Activated naive CD8-positive, alpha-beta T cell treated with anti-CD3 and anti-CD28 coated beads for 36 hours (primary cell): Measurements from ENCODE around the gene HIRA. TPM values are rescaled to one million over a fixed set of nuclear protein-coding genes. Genes with fewer than 3 reads are reported as not detected.
"Not testable (repeated sequence)": the region's sequence is repeated elsewhere in the genome, so short reads cannot be mapped to it uniquely, and the experiment has no call there.

Experiments
- DNase-seq: peaks from one replicate; pipeline ENCODE4 v3.0.0; 2021
- H3K27ac Mint-ChIP-seq: one replicate; pipeline ENCODE4 v1.8.0; 2022; ENCODE audit warnings: mild to moderate bottlenecking, moderate library complexity, mixed read lengths
- H3K27me3 Mint-ChIP-seq: one replicate; pipeline ENCODE4 v1.8.0; 2022; ENCODE audit warnings: mild to moderate bottlenecking, mixed read lengths
- H3K36me3 Mint-ChIP-seq: one replicate; pipeline ENCODE4 v1.8.0; 2021; ENCODE audit warnings: mild to moderate bottlenecking, mixed read lengths
- H3K4me1 Mint-ChIP-seq: one replicate; pipeline ENCODE4 v1.8.0; 2021; ENCODE audit warnings: mixed read lengths
- H3K4me3 Mint-ChIP-seq: one replicate; pipeline ENCODE4 v1.8.0; 2022; ENCODE audit warnings: mild to moderate bottlenecking, moderate library complexity, mixed read lengths
- H3K9me3 Mint-ChIP-seq: one replicate; pipeline ENCODE4 v1.8.0; 2022; ENCODE audit warnings: mixed read lengths
- total RNA-seq, 2 experiments: library from RNA; stranded (reverse); gene quantifications; one replicate each; pipeline ENCODE4 v1.2.3, GENCODE V29; 2021

HIRA gene
- total RNA-seq, 2 experiments from 2014 or later, result 42.9 to 47.6 TPM

GRCh38 chr22:19374410-19374809 lies 57.1 kb downstream of the HIRA start:
- Mint-ChIP-seq H3K36me3 (peaks cover 4% of the 10 kb centered on the region), H3K27me3 (no peaks in the 10 kb centered on the region), H3K4me3 (no peak overlapping the region), H3K9me3 (no peaks in the 10 kb centered on the region), H3K4me1 (no peaks in the 10 kb centered on the region), H3K27ac (no peak overlapping the region)
- DNase-seq, result no peak

GRCh38 chr22:19373450-19373849 lies 58.1 kb downstream of the HIRA start:
- no peak for DNase-seq
- Mint-ChIP-seq H3K4me3 (no peak overlapping the region), H3K4me1 (no peaks in the 10 kb centered on the region), H3K27me3 (no peaks in the 10 kb centered on the region), H3K36me3 (peaks cover 4% of the 10 kb centered on the region), H3K27ac (no peak overlapping the region), H3K9me3 (no peaks in the 10 kb centered on the region)

DNA sequence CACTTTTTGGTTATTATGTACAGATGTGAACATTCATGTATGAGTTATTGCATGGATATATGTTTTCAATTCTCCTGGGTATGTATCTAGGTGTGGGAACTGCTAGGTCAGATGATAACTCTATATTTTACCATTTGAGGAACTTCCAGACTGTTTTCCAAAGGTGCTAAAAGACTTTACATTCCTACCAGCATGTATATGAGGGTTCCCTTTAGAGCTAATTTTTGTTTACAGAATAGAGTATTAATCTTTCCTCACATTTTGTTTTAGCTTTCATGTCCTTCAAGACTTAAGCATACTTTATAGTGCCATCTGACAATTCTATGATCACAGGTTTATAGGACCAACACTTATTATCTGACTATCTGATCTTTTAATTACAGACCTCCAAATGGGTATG lies 59.6 kb downstream of the HIRA start:
- H3K4me1 Mint-ChIP-seq, result no peaks in the 10 kb centered on the region
- no peak for DNase-seq
- no peak overlapping the region for H3K4me3 Mint-ChIP-seq
- H3K27ac Mint-ChIP-seq, result no peak overlapping the region
- H3K27me3 Mint-ChIP-seq, result no peaks in the 10 kb centered on the region
- peaks cover 4% of the 10 kb centered on the region for H3K36me3 Mint-ChIP-seq
- no peaks in the 10 kb centered on the region for H3K9me3 Mint-ChIP-seq

GRCh38 chr22:19368876-19369275 lies 62.7 kb downstream of the HIRA start:
- no peak for DNase-seq
- no peak overlapping the region for H3K27ac Mint-ChIP-seq
- H3K36me3 Mint-ChIP-seq, result peaks cover 3% of the 10 kb centered on the region
- no peaks in the 10 kb centered on the region for H3K9me3 Mint-ChIP-seq
- H3K27me3 Mint-ChIP-seq, result no peaks in the 10 kb centered on the region
- no peaks in the 10 kb centered on the region for H3K4me1 Mint-ChIP-seq
- H3K4me3 Mint-ChIP-seq, result no peak overlapping the region

- no peak for DNase-seq
- no peaks in the 10 kb centered on the region for H3K27me3 Mint-ChIP-seq
- H3K4me1 Mint-ChIP-seq, result no peaks in the 10 kb centered on the region
- H3K9me3 Mint-ChIP-seq, result no peaks in the 10 kb centered on the region
- peaks cover 3% of the 10 kb centered on the region for H3K36me3 Mint-ChIP-seq
- H3K27ac Mint-ChIP-seq, result peak overlapping the region; percentile 6
- H3K4me3 Mint-ChIP-seq, result no peak overlapping the region
Measured at GRCh38 chr22:19367763-19368367, 63.7 kb downstream of the HIRA start.

- not testable (repeated sequence) for H3K4me3 Mint-ChIP-seq, H3K4me1 Mint-ChIP-seq, H3K9me3 Mint-ChIP-seq, H3K27me3 Mint-ChIP-seq, DNase-seq, H3K27ac Mint-ChIP-seq
- peaks cover 13% of the 10 kb centered on the region for H3K36me3 Mint-ChIP-seq
Measured at GRCh38 chr22:19363541-19363940, 68.0 kb downstream of the HIRA start.

DNA sequence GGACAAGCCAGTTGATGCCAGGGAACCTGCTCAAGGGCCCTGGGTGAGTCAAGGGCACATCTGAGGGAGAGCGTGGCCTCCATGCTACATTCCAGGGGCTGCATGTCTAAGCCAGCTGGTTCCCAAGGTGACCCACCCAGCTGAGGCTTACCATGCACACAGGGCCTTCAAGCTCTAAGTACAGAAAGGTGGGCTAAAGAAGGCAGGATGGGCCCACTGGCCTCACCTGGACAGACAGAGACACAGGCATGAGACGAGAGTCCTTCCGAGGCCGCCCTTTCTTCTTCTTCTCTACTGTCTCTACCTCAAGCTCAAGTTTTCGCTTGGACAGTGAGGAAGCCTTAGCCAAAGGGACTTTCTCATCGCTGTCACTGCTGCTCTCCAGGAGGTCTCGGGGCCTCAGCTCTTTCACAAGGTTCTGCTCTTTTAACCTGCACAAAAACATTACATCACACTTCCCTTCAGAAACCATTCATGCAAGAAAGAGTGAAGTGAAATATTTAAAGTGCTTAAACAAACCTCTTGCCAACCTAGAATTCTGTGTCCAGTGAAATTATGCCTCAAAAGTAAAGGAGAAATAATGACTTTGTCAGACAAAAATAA lies 69.9 kb downstream of the HIRA start:
- H3K36me3 Mint-ChIP-seq, result peaks cover 14% of the 10 kb centered on the region
- no peak overlapping the region for H3K4me3 Mint-ChIP-seq
- H3K27me3 Mint-ChIP-seq, result no peaks in the 10 kb centered on the region
- peak overlapping the region; percentile 50 for H3K27ac Mint-ChIP-seq
- DNase-seq, result no peak
- H3K4me1 Mint-ChIP-seq, result no peaks in the 10 kb centered on the region
- no peaks in the 10 kb centered on the region for H3K9me3 Mint-ChIP-seq

GRCh38 chr22:19360862-19361261 lies 70.7 kb downstream of the HIRA start:
- Mint-ChIP-seq H3K36me3 (peaks cover 11% of the 10 kb centered on the region), H3K9me3 (no peaks in the 10 kb centered on the region), H3K4me3 (no peak overlapping the region), H3K27ac (peak overlapping the region; percentile 28), H3K4me1 (no peaks in the 10 kb centered on the region), H3K27me3 (no peaks in the 10 kb centered on the region)
- DNase-seq, result no peak

DNA sequence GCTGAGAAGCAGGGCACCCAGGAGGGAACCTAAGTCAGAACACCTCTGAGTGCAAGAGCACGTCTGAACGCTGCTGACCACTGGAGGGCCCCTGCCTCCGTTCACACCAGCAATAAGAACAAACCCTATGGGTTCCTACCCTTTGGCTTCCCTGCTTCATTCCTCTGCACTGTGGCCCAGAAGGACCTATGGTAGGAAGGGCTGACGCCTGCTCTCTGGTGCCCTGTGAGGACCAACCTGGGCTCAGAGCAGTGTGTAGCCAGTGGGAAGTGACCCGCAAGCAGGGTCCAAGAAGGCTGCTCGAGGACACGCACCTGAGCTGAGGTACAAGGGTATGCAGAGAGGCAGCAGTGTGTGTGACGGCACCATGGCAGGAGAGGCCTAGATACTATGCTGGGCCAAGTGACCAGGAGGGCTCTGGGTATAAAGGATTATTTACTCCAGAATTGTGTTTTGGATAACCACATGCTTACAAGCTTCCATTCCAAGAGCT lies 71.2 kb downstream of the HIRA start:
- H3K4me1 Mint-ChIP-seq, result no peaks in the 10 kb centered on the region
- no peaks in the 10 kb centered on the region for H3K9me3 Mint-ChIP-seq
- H3K36me3 Mint-ChIP-seq, result peaks cover 14% of the 10 kb centered on the region
- H3K27me3 Mint-ChIP-seq, result no peaks in the 10 kb centered on the region
- no peak for DNase-seq
- peak overlapping the region; percentile 28 for H3K27ac Mint-ChIP-seq
- no peak overlapping the region for H3K4me3 Mint-ChIP-seq

- no peak overlapping the region for H3K27ac Mint-ChIP-seq
- peaks cover 14% of the 10 kb centered on the region for H3K36me3 Mint-ChIP-seq
- no peaks in the 10 kb centered on the region for H3K9me3 Mint-ChIP-seq
- no peaks in the 10 kb centered on the region for H3K4me1 Mint-ChIP-seq
- no peaks in the 10 kb centered on the region for H3K27me3 Mint-ChIP-seq
- H3K4me3 Mint-ChIP-seq, result no peak overlapping the region
- no peak for DNase-seq
Measured at GRCh38 chr22:19359554-19360299, 71.8 kb downstream of the HIRA start.

GRCh38 chr22:19358703-19359553 lies 72.6 kb downstream of the HIRA start:
- H3K4me1 Mint-ChIP-seq, result no peaks in the 10 kb centered on the region
- no peaks in the 10 kb centered on the region for H3K9me3 Mint-ChIP-seq
- DNase-seq, result no peak
- no peaks in the 10 kb centered on the region for H3K27me3 Mint-ChIP-seq
- peaks cover 14% of the 10 kb centered on the region for H3K36me3 Mint-ChIP-seq
- H3K27ac Mint-ChIP-seq, result no peak overlapping the region
- H3K4me3 Mint-ChIP-seq, result no peak overlapping the region

DNA sequence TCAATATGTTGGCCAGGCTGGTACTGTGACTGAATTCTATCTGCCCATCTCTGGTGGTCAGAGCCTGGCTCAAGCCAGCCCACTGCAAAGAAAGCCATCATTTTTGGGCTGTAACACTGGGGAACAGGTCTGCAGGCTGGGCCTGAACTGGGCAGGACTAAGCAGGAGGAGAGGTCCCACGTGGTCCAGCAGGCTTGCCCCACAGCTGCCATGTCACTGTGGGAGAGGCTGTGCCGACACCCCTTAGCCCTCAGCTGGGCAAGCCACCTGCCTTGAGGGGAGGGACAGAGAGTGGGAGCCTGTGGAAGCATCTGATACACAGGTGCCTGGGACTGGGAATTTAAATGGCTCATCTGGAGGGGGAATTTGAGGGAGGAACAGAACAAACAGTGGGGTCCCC lies 73.3 kb downstream of the HIRA start:
- H3K9me3 Mint-ChIP-seq, result no peaks in the 10 kb centered on the region
- no peaks in the 10 kb centered on the region for H3K27me3 Mint-ChIP-seq
- H3K4me3 Mint-ChIP-seq, result no peak overlapping the region
- no peaks in the 10 kb centered on the region for H3K4me1 Mint-ChIP-seq
- H3K36me3 Mint-ChIP-seq, result peaks cover 14% of the 10 kb centered on the region
- H3K27ac Mint-ChIP-seq, result no peak overlapping the region
- no peak for DNase-seq

- Mint-ChIP-seq H3K36me3 (peaks cover 14% of the 10 kb centered on the region), H3K27me3 (no peaks in the 10 kb centered on the region), H3K27ac (no peak overlapping the region), H3K4me3 (no peak overlapping the region), H3K4me1 (no peaks in the 10 kb centered on the region), H3K9me3 (no peaks in the 10 kb centered on the region)
- DNase-seq, result no peak
Measured at GRCh38 chr22:19357270-19358105, 74.0 kb downstream of the HIRA start.

- H3K27me3 Mint-ChIP-seq, result no peaks in the 10 kb centered on the region
- no peak overlapping the region for H3K27ac Mint-ChIP-seq
Measured at GRCh38 chr22:19356708-19357269, 74.7 kb downstream of the HIRA start.

More at GRCh38 chr22:19356708-19357269, 74.7 kb downstream of the HIRA start:
- no peak overlapping the region for H3K4me3 Mint-ChIP-seq
- no peaks in the 10 kb centered on the region for H3K4me1 Mint-ChIP-seq
- peaks cover 14% of the 10 kb centered on the region for H3K36me3 Mint-ChIP-seq
- no peaks in the 10 kb centered on the region for H3K9me3 Mint-ChIP-seq
- no peak for DNase-seq
